ENCODE measurements around the gene ASCL3.

ASCL3 gene

DNA sequence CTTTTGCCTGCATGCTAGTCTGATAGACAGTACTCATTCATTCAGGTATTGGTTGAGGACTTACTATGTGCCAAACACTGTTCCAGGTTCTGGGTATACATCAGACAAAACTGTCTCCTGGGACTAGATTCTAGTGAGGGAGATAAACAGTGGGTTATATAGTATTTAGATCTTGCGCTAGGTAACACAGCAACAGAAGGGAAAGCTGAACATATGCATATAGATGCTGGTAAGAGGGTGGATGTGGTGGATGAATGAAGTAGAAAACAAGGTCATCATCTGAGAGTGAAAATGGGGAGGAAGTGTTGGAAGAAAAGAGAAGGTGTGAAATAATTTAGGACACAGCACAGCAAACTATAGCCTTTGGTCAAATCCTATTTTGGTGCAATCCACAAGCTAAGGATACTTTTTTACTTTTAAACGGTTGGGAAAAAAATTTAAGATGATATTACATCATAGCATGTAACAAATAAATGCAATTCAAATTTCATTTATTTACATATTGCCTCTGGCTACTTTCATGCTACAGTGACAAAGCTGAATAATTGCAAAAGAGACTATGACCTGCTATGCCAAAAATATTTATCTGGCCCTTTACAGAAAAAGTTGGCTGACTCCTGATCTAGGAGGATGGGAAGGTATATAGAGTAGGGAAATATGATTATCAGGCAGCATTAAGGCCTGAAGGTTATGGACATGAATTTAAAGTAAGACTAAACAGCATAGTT lies 28.5 kb upstream of the ASCL3 start:
- H4K20me1 ChIP-seq (ENCODE audit: low read depth, low read length), result no peaks in the 10 kb centered on the region
- no peaks in the 10 kb centered on the region for H3F3A ChIP-seq (ENCODE audit: insufficient read depth)
- H3K9ac ChIP-seq (ENCODE audit: low read length), result no peak overlapping the region
- no peaks in the 10 kb centered on the region for H3K9me2 ChIP-seq (replicated peaks; ENCODE audit: insufficient read depth, low read length)
- H3K9me3 ChIP-seq (ENCODE audit: insufficient read depth, low read length), result no peaks in the 10 kb centered on the region
- H3K4me2 ChIP-seq (ENCODE audit: low read depth, low read length, poor library complexity, severe bottlenecking), result no peak overlapping the region
- H3K27ac ChIP-seq (ENCODE audit: low read depth, low read length), result no peak overlapping the region
- no peaks in the 10 kb centered on the region for H3K27me3 ChIP-seq (ENCODE audit: low read length)
- H3K36me3 ChIP-seq (ENCODE audit: low read length), result no peaks in the 10 kb centered on the region
- TF ChIP-seq, protein P1, sequence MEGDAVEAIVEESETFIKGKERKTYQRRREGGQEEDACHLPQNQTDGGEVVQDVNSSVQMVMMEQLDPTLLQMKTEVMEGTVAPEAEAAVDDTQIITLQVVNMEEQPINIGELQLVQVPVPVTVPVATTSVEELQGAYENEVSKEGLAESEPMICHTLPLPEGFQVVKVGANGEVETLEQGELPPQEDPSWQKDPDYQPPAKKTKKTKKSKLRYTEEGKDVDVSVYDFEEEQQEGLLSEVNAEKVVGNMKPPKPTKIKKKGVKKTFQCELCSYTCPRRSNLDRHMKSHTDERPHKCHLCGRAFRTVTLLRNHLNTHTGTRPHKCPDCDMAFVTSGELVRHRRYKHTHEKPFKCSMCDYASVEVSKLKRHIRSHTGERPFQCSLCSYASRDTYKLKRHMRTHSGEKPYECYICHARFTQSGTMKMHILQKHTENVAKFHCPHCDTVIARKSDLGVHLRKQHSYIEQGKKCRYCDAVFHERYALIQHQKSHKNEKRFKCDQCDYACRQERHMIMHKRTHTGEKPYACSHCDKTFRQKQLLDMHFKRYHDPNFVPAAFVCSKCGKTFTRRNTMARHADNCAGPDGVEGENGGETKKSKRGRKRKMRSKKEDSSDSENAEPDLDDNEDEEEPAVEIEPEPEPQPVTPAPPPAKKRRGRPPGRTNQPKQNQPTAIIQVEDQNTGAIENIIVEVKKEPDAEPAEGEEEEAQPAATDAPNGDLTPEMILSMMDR (IDR thresholded peaks at IDR 0.05; ENCODE audit: insufficient read depth, low read length, poor library complexity, severe bottlenecking), result no peak
- no peak for TF ChIP-seq EZH2phosphoT487 (conservative IDR thresholded peaks at IDR 0.05; ENCODE audit: low read length)
- no peak overlapping the region for H2AFZ ChIP-seq (ENCODE audit: low read depth, low read length, severe bottlenecking)
- no peaks in the 10 kb centered on the region for H3K79me2 ChIP-seq (ENCODE audit: insufficient read depth, low read length)
- H3K4me3 ChIP-seq (ENCODE audit: insufficient read depth, low read length, poor library complexity, severe bottlenecking), result no peak overlapping the region

DNA sequence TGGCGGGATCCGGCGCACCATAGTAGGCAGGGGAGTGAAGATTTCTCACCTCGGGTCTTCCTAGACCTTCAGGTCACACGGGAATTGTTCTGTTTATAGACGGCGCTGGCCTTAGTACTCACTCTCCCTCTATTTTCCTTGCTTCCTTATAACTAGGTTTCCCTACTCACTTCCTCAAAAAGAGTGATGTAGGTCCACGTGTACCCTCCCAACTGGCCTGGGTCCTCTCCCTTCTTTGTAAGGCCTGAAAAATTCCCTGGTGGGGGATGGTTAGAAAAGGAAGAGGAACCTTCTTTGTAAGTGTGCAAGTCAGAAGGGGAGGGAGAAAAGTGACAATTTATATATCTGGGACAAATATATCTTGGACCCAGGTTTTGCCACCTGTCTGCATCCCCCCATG lies 24.4 kb upstream of the ASCL3 start:
- no peak for TF ChIP-seq EZH2phosphoT487 (conservative IDR thresholded peaks at IDR 0.05; ENCODE audit: low read length)
- TF ChIP-seq, protein P1 (IDR thresholded peaks at IDR 0.05; ENCODE audit: insufficient read depth, low read length, poor library complexity, severe bottlenecking), result no peak
- Histone ChIP-seq H3K9me2 (replicated peaks; ENCODE audit: insufficient read depth, low read length) (no peaks in the 10 kb centered on the region), H3K4me2 (ENCODE audit: low read depth, low read length, poor library complexity, severe bottlenecking) (no peak overlapping the region), H2AFZ (ENCODE audit: low read depth, low read length, severe bottlenecking) (no peak overlapping the region), H3K9me3 (ENCODE audit: insufficient read depth, low read length) (no peaks in the 10 kb centered on the region), H4K20me1 (ENCODE audit: low read depth, low read length) (no peaks in the 10 kb centered on the region), H3K36me3 (ENCODE audit: low read length) (no peaks in the 10 kb centered on the region), H3K9ac (ENCODE audit: low read length) (no peak overlapping the region), H3K4me3 (ENCODE audit: insufficient read depth, low read length, poor library complexity, severe bottlenecking) (no peak overlapping the region), H3K79me2 (ENCODE audit: insufficient read depth, low read length) (peaks cover 20% of the 10 kb centered on the region), H3K27ac (ENCODE audit: low read depth, low read length) (no peak overlapping the region), H3F3A (ENCODE audit: insufficient read depth) (no peaks in the 10 kb centered on the region; the same call in 1 of the 2 replicates), H3K27me3 (ENCODE audit: low read length) (no peaks in the 10 kb centered on the region)

DNA sequence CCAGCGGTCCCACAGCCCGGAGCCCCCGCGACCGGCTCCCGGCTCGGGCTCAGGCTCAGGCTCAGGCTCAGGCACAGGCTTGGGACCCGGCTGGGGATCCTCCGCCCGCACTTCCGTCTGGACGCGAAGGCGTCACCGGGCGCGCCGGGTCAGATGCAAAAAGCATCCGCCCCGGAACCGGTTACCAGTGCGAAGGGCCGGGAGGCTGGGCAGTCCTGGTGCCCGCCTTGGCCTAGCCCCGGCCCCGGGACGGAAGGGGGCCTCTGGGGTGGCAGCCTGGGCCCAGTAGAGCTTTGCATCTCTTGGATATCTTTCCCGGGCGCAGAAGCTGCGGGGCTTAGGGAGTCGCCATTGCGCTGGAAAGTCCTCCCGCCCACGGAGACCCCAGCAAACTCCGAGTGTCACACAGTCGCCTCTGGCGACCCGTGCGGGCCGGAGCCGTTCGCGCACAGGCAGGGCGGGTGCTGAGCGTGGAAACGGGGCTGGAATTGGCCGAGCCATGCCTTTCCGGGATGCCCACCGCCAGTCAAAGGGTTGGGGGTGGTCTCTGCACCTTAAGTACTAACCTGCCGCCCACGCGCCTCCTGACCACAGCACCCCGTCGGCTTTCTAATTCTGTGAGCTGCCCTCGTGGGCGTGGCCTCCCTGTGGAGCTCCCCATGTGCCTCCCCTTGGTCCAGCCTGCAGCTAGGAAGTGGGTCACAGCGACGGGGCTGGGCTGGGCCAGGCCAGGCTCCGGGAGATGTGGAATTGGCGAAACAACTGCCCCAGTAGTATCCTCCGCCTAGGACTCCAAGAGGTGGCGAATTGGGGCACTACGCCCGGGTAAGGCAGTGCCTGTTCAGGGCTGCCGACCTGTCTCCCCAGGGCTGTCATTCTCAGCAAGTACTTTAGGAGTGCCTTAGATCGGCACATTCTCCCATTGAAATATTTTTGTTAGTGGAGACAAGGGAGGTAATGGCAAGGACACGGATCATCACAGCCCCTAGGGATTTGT lies 21.8 kb upstream of the ASCL3 start, which contains the start of gene TMEM9B:
TSS of gene TMEM9B (minus strand) at position 119 of the 997 bp plus-strand sequence. CDS start 129 bp downstream, outside the sequence.
- Histone ChIP-seq H3K4me3 (ENCODE audit: insufficient read depth, low read length, poor library complexity, severe bottlenecking) (peak within 1 kb of the TSS; percentile 91), H3K9me3 (ENCODE audit: insufficient read depth, low read length) (no peaks in the 10 kb centered on the region), H3K27ac (ENCODE audit: low read depth, low read length) (peak within 1 kb of the TSS; percentile 71), H3F3A (ENCODE audit: insufficient read depth) (peaks cover 3% of the 10 kb centered on the region; the same call in 1 of the 2 replicates), H3K27me3 (ENCODE audit: low read length) (no peaks in the 10 kb centered on the region), H4K20me1 (ENCODE audit: low read depth, low read length) (no peaks in the 10 kb centered on the region), H3K9ac (ENCODE audit: low read length) (peak within 1 kb of the TSS; percentile 81), H2AFZ (ENCODE audit: low read depth, low read length, severe bottlenecking) (peak within 1 kb of the TSS; percentile 65), H3K4me2 (ENCODE audit: low read depth, low read length, poor library complexity, severe bottlenecking) (peak within 1 kb of the TSS; percentile 72), H3K79me2 (ENCODE audit: insufficient read depth, low read length) (peaks cover 44% of the 10 kb centered on the region), H3K36me3 (ENCODE audit: low read length) (no peaks in the 10 kb centered on the region), H3K9me2 (replicated peaks; ENCODE audit: insufficient read depth, low read length) (no peaks in the 10 kb centered on the region)
- TF ChIP-seq, protein P1 (IDR thresholded peaks at IDR 0.05; ENCODE audit: insufficient read depth, low read length, poor library complexity, severe bottlenecking), result no peak
- TF ChIP-seq EZH2phosphoT487 (conservative IDR thresholded peaks at IDR 0.05; ENCODE audit: low read length), result no peak
